RWPE1 (cell line): ENCODE data around the gene HNRNPA1.
A peak's percentile ranks its signal among the peaks of the same experiment; 100 is the strongest.

Experiments
- CTCF ChIA-PET: fragments of 350-600 bp; sonication (Branson Sonifier 250); formaldehyde crosslinking; extraction: SDS; loops from one replicate; lab custom pipeline; 2021; lab: Yijun Ruan, JAX
- POLR2A ChIA-PET: fragments of 400-600 bp; formaldehyde crosslinking; extraction: SDS; loops from one replicate; lab custom pipeline; 2020; ENCODE audit warnings: antibody characterized with exemption; ENCODE audit not compliant: low non-redundant PET; lab: Yijun Ruan, JAX
- DNase-seq: peaks from one replicate; pipeline ENCODE4 v3.0.0; 2012; ENCODE audit warnings: low spot score
- H3K27ac ChIP-seq: fragments of 450-650 bp; 2 replicates; pipeline ENCODE4 v1.5.1; 2017
- CTCF ChIP-seq: fragments of 450-650 bp; conservative IDR thresholded peaks from 2 replicates; pipeline ENCODE4 v1.5.1; 2017; ENCODE audit warnings: low read depth, mild to moderate bottlenecking

The HNRNPA1 gene

GRCh38 chr12:54258201-54258681 lies 22.3 kb upstream of the HNRNPA1 start:
- no peak overlapping the region for H3K27ac ChIP-seq
- ChIA-PET CTCF (no interaction called here), POLR2A (no interaction called here)
- no peak for TF ChIP-seq CTCF
- DNase-seq: no peak

GRCh38 chr12:54259194-54260011 lies 21.1 kb upstream of the HNRNPA1 start:
- TF ChIP-seq CTCF: no peak
- CTCF ChIA-PET: interaction anchor here (0.5 kb wide), 1 partner anchor 274 kb away, joined by 6 read pairs; the partner anchor contains the start of gene HOXC10
- peak overlapping the region; percentile 94 for H3K27ac ChIP-seq
- POLR2A ChIA-PET: interaction anchor here (0.5 kb wide), 1 partner anchor 66 kb away, joined by 3 read pairs; no protein-coding TSS in a partner anchor
- DNase-seq: peak; percentile 87

GRCh38 chr12:54261815-54262402 lies 18.6 kb upstream of the HNRNPA1 start:
- H3K27ac ChIP-seq: no peak overlapping the region
- DNase-seq: no peak
- no peak for TF ChIP-seq CTCF
- POLR2A ChIA-PET: interaction anchor here (0.6 kb wide), 1 partner anchor 18 kb away, joined by 3 read pairs; no protein-coding TSS in a partner anchor
- CTCF ChIA-PET: no interaction called here

GRCh38 chr12:54262403-54262925 lies 18.1 kb upstream of the HNRNPA1 start:
- no peak for TF ChIP-seq CTCF
- H3K27ac ChIP-seq: peak overlapping the region; percentile 71
- no peak for DNase-seq
- CTCF ChIA-PET: interaction anchor here (0.8 kb wide), 1 partner anchor 11 kb away, joined by 5 read pairs; no protein-coding TSS in a partner anchor
- POLR2A ChIA-PET: interaction anchor here (0.6 kb wide), 1 partner anchor 17 kb away, joined by 3 read pairs; no protein-coding TSS in a partner anchor

GRCh38 chr12:54265364-54265812 lies 15.1 kb upstream of the HNRNPA1 start:
- CTCF ChIA-PET: interaction anchor here (0.6 to 0.7 kb wide), 2 partner anchors 10 to 1666 kb away, joined by 4 read pairs; no protein-coding TSS in a partner anchor
- no peak for TF ChIP-seq CTCF
- no peak for DNase-seq
- POLR2A ChIA-PET: no interaction called here
- H3K27ac ChIP-seq: no peak overlapping the region

GRCh38 chr12:54266852-54267251 lies 13.7 kb upstream of the HNRNPA1 start:
- H3K27ac ChIP-seq: no peak overlapping the region
- DNase-seq: no peak
- CTCF ChIA-PET: no interaction called here
- POLR2A ChIA-PET: no interaction called here
- no peak for TF ChIP-seq CTCF
